CD14-positive monocyte (primary cell): ENCODE data around the gene COMMD10. TPM values are rescaled to one million over a fixed set of nuclear protein-coding genes. Genes with fewer than 3 reads are reported as not detected.

Experiments
- DNase-seq, 3 donors: peaks; one replicate each; pipeline ENCODE4 v3.0.0-alpha.2; 2011 to 2022
- H2AFZ ChIP-seq: 2 replicates; pipeline ENCODE4 v1.6.0; 2012; ENCODE audit warnings: mild to moderate bottlenecking, low read depth, low read length, inconsistent platforms; ENCODE audit not compliant: insufficient read depth, poor library complexity, severe bottlenecking
- H3K27ac ChIP-seq, 2 donors: 1 replicate in 1 of 2; 2 replicates in 1 of 2; pipeline ENCODE4 v1.5.1; 2012 to 2013; ENCODE audit warnings: low read length in 2 of 2, control low read depth in 1 of 2, inconsistent platforms in 1 of 2, low read depth in 1 of 2, mild to moderate bottlenecking in 1 of 2
- H3K27me3 ChIP-seq, 2 donors: one replicate each; pipeline versions ENCODE4 v1.6.0 to v1.6.1; 2011 to 2013; ENCODE audit warnings: low read length in 2 of 2; ENCODE audit not compliant: control insufficient read depth in 2 of 2, insufficient read depth in 2 of 2
- H3K36me3 ChIP-seq, 2 donors: replicated peaks in 1 of 2; 1 replicate in 1 of 2; 2 replicates in 1 of 2; pipeline versions ENCODE4 v1.5.1 to v1.6.1; 2012 to 2013; ENCODE audit warnings: low read length in 2 of 2, control low read depth in 1 of 2, inconsistent platforms in 1 of 2, mild to moderate bottlenecking in 1 of 2; ENCODE audit not compliant: insufficient read depth in 2 of 2, control insufficient read depth in 1 of 2
- H3K4me1 ChIP-seq, 2 donors: 1 replicate in 1 of 2; 2 replicates in 1 of 2; pipeline versions ENCODE4 v1.5.1 to v1.6.1; 2012 to 2013; ENCODE audit warnings: low read length in 2 of 2, control low read depth in 1 of 2, inconsistent platforms in 1 of 2, mild to moderate bottlenecking in 1 of 2, moderate library complexity in 1 of 2; ENCODE audit not compliant: insufficient read depth in 2 of 2, control insufficient read depth in 1 of 2
- H3K4me2 ChIP-seq: replicated peaks from 2 replicates; pipeline ENCODE3; 2012; ENCODE audit warnings: low read length, moderate library complexity, mild to moderate bottlenecking; ENCODE audit not compliant: poor library complexity, severe bottlenecking; ENCODE audit errors: extremely low read depth
- H3K4me3 ChIP-seq, 3 experiments: fragments of 200-600 bp in 1 of 3; sonication (generic) in 1 of 3; replicated peaks in 1 of 3; 1 replicate in 2 of 3; 2 replicates in 1 of 3; pipeline ENCODE4 v1.5.1; 2011 to 2013; ENCODE audit warnings: low read length in 3 of 3, mild to moderate bottlenecking in 3 of 3, control low read depth in 2 of 3, low read depth in 2 of 3, inconsistent platforms in 1 of 3, moderate library complexity in 1 of 3
- H3K79me2 ChIP-seq: 2 replicates; pipeline ENCODE4 v1.6.0; 2012; ENCODE audit warnings: mild to moderate bottlenecking, control low read depth, inconsistent platforms, low read length, moderate library complexity; ENCODE audit not compliant: insufficient read depth
- H3K9ac ChIP-seq: 2 replicates; pipeline ENCODE4 v1.6.0; 2017; ENCODE audit warnings: low read length, mild to moderate bottlenecking; ENCODE audit not compliant: insufficient read depth, poor library complexity, severe bottlenecking
- H3K9me3 ChIP-seq, 2 donors: replicated peaks in 1 of 2; 1 replicate in 1 of 2; 2 replicates in 1 of 2; pipeline versions ENCODE4 v1.5.1 to v1.6.1; 2012 to 2013; ENCODE audit warnings: low read length in 2 of 2, control low read depth in 1 of 2; ENCODE audit not compliant: control insufficient read depth in 1 of 2, insufficient read depth in 1 of 2
- H4K20me1 ChIP-seq: 2 replicates; pipeline ENCODE4 v1.6.0; 2012; ENCODE audit warnings: mild to moderate bottlenecking, low read length, control low read depth, moderate library complexity; ENCODE audit not compliant: insufficient read depth
- H3K27ac Mint-ChIP-seq, 7 donors: one replicate each; pipeline ENCODE4 v1.8.0; 2020; ENCODE audit warnings: mild to moderate bottlenecking in 7 of 7, mixed read lengths in 7 of 7, moderate library complexity in 6 of 7, inconsistent platforms in 2 of 7
- H3K27me3 Mint-ChIP-seq, 3 donors: one replicate each; pipeline ENCODE4 v1.8.0; 2021 to 2022; ENCODE audit warnings: low read depth in 3 of 3, mild to moderate bottlenecking in 3 of 3, mixed read lengths in 3 of 3, moderate library complexity in 3 of 3, inconsistent platforms in 1 of 3
- H3K36me3 Mint-ChIP-seq, 2 donors: one replicate each; pipeline ENCODE4 v1.8.0; 2020; ENCODE audit warnings: mixed read lengths in 2 of 2, inconsistent platforms in 1 of 2, mild to moderate bottlenecking in 1 of 2
- H3K4me1 Mint-ChIP-seq: one replicate; pipeline ENCODE4 v1.8.0; 2020; ENCODE audit warnings: mild to moderate bottlenecking, mixed read lengths
- H3K4me3 Mint-ChIP-seq, 2 donors: one replicate each; pipeline ENCODE4 v1.8.0; 2020; ENCODE audit warnings: mild to moderate bottlenecking in 2 of 2, mixed read lengths in 2 of 2, moderate library complexity in 1 of 2
- H3K9me3 Mint-ChIP-seq, 7 donors: one replicate each; pipeline ENCODE4 v1.8.0; 2020 to 2022; ENCODE audit warnings: mixed read lengths in 7 of 7, mild to moderate bottlenecking in 6 of 7, moderate library complexity in 6 of 7, inconsistent platforms in 2 of 7
- CTCF ChIP-seq: fragments of 200-600 bp; IDR thresholded peaks from one replicate; pipeline ENCODE4 v1.8.0; 2022; ENCODE audit warnings: antibody characterized with exemption, mild to moderate bottlenecking
- WGBS: methylation state at CpG from one replicate; pipeline ENCODE4 v1.1.5; 2013; ENCODE audit warnings: missing lambda C conversion rate; ENCODE audit not compliant: insufficient coverage; 5-methylcytosine and 5-hydroxymethylcytosine counted together
- intact Hi-C, 2 donors: fragments of 100-400 bp; cut with micrococcal nuclease; formaldehyde crosslinking; loops; one replicate each; pipeline versions ENCODE4 v1.15.0 to v1.15.1; 2023
- polyA plus RNA-seq, 3 donors: library from polyadenylated mRNA; depleted of rRNA in 1 of 3; unstranded in 2 of 3; stranded (reverse) in 1 of 3; fragments of 300-500 nt in 2 of 3; fragments of >200 nt in 1 of 3; fragmentation: Illumina TruSeq in 2 of 3; gene quantifications; 1 replicate in 2 of 3; 2 replicates in 1 of 3; pipeline ENCODE4 v1.2.3, GENCODE V29; 2012 to 2021

The COMMD10 gene
- polyA plus RNA-seq, 3 donors, result 16.9 to 86.1 (median 61.2) TPM

- H3K36me3 ChIP-seq, result peaks cover 58 to 96% of the 10 kb centered on the region in 2 donors
- H3K27me3 Mint-ChIP-seq, result no peaks in the 10 kb centered on the region
- no peak overlapping the region for H3K4me3 Mint-ChIP-seq
- no peaks in the 10 kb centered on the region for H3K4me1 ChIP-seq
- H2AFZ ChIP-seq, result no peak overlapping the region
- TF ChIP-seq CTCF, result no peak
- H3K9me3 Mint-ChIP-seq, result peaks cover 17 to 27% (median 23%) of the 10 kb centered on the region in 7 donors
- no peaks in the 10 kb centered on the region for H3K79me2 ChIP-seq
- no peak overlapping the region for H3K4me2 ChIP-seq
- H3K36me3 Mint-ChIP-seq, result peaks cover 73 to 74% of the 10 kb centered on the region in 2 donors
- no peaks in the 10 kb centered on the region for H3K4me1 Mint-ChIP-seq
- H3K4me3 ChIP-seq, result no peak overlapping the region
- intact Hi-C loops, result no loop called here
- H3K9ac ChIP-seq, result no peak overlapping the region
- peaks cover 17 to 27% of the 10 kb centered on the region in 2 donors for H3K9me3 ChIP-seq
- no peaks in the 10 kb centered on the region for H4K20me1 ChIP-seq
- H3K27ac Mint-ChIP-seq, result no peak overlapping the region
- no peaks in the 10 kb centered on the region for H3K27me3 ChIP-seq
- no peak overlapping the region for H3K27ac ChIP-seq
- WGBS, result 92% methylated on average over 1 of the region's 1 CpG
- DNase-seq, result no peak
Measured at GRCh38 chr5:116303340-116303739, 218.5 kb downstream of the COMMD10 start.

DNA sequence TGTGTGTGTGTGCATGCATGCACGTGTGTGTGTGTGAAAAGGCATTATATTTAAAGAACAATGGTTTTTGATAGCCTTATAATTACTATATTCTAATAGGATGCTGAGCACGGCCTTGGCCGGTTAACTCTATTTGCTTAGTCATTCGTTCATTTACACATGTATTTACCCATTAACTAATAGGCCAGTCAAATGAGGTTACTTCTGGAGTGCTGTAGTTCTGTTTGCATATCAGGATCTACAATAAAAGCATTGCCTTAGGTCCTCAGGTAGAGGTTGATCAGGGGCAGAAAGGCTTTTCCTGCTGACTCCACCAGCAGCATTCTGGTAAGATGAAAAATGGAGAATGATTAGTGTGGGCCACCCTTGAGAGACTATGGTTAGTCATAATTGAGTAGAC lies 219.0 kb downstream of the COMMD10 start:
- peaks cover 17 to 27% of the 10 kb centered on the region in 2 donors for H3K9me3 ChIP-seq
- WGBS, result no CpG with 5 or more reads among the region's 4 CpGs
- no peak overlapping the region for H3K4me2 ChIP-seq
- intact Hi-C loops, result no loop called here
- no peak overlapping the region for H3K9ac ChIP-seq
- no peak overlapping the region for H3K27ac Mint-ChIP-seq
- no peaks in the 10 kb centered on the region for H3K27me3 Mint-ChIP-seq
- H3K4me3 ChIP-seq, result no peak overlapping the region
- no peaks in the 10 kb centered on the region for H3K79me2 ChIP-seq
- peaks cover 54 to 93% of the 10 kb centered on the region in 2 donors for H3K36me3 ChIP-seq
- peaks cover 17 to 27% (median 24%) of the 10 kb centered on the region in 7 donors for H3K9me3 Mint-ChIP-seq
- H3K4me1 Mint-ChIP-seq, result no peaks in the 10 kb centered on the region
- no peak overlapping the region for H2AFZ ChIP-seq
- TF ChIP-seq CTCF, result no peak
- H3K4me3 Mint-ChIP-seq, result no peak overlapping the region
- H3K27me3 ChIP-seq, result no peaks in the 10 kb centered on the region
- H3K36me3 Mint-ChIP-seq, result peaks cover 70 to 73% of the 10 kb centered on the region in 2 donors
- no peaks in the 10 kb centered on the region for H3K4me1 ChIP-seq
- H4K20me1 ChIP-seq, result no peaks in the 10 kb centered on the region
- DNase-seq, result no peak
- no peak overlapping the region for H3K27ac ChIP-seq
